Activated T-cell treated with anti-CD3 and anti-CD28 coated beads, Interleukin-2, amount 50 U/mL, for 4 hours (primary cell): ENCODE results near the gene EFCAB6. TPM values are rescaled to one million over a fixed set of nuclear protein-coding genes. Genes with fewer than 3 reads are reported as not detected.

Experiments
- ATAC-seq, 2 donors: fragments of 200-7000 bp; cut with Tn5 transposase; one replicate each; pipeline ENCODE4 v1.10.0; 2021
- DNase-seq: peaks from one replicate; pipeline ENCODE4 v3.0.0-alpha.2; 2020
- H3K27me3 Mint-ChIP-seq: one replicate; pipeline ENCODE4 v1.8.0; 2021; ENCODE audit warnings: low read depth, mixed read lengths
- H3K36me3 Mint-ChIP-seq: one replicate; pipeline ENCODE4 v1.8.0; 2022; ENCODE audit warnings: mixed read lengths; ENCODE audit not compliant: insufficient read depth
- H3K4me1 Mint-ChIP-seq: one replicate; pipeline ENCODE4 v1.8.0; 2021; ENCODE audit warnings: low read depth, mixed read lengths
- H3K4me3 Mint-ChIP-seq: one replicate; pipeline ENCODE4 v1.8.0; 2021; ENCODE audit warnings: mild to moderate bottlenecking, moderate library complexity, mixed read lengths
- H3K9me3 Mint-ChIP-seq: one replicate; pipeline ENCODE4 v1.8.0; 2021; ENCODE audit warnings: mixed read lengths
- total RNA-seq, 3 donors: library from RNA; stranded (reverse); gene quantifications; one replicate each; pipeline ENCODE4 v1.2.1, GENCODE V29; 2021

EFCAB6 gene
- total RNA-seq = under 1 TPM; 0.18 to 0.24 (median 0.18) TPM

GRCh38 chr22:43812149-43812842, at the start of gene EFCAB6:
Gene EFCAB6, minus strand, starts transcription at chr22:43812305. Its CDS starts 29,987 bp downstream, at chr22:43782318.
- ATAC-seq (peak; percentile 88 to 92), DNase-seq (peak; percentile 88)
- Mint-ChIP-seq H3K4me1 (peaks cover 21% of the 10 kb centered on the region), H3K36me3 (peaks cover 5% of the 10 kb centered on the region), H3K4me3 (peak within 1 kb of the TSS; percentile 95), H3K27me3 (no peaks in the 10 kb centered on the region), H3K9me3 (no peaks in the 10 kb centered on the region)

GRCh38 chr22:43861529-43861928, 49.4 kb upstream of the EFCAB6 start:
- peak; percentile 1 for DNase-seq

GRCh38 chr22:43860831-43861230, 48.7 kb upstream of the EFCAB6 start:
- H3K36me3 Mint-ChIP-seq = no peaks in the 10 kb centered on the region
- H3K4me1 Mint-ChIP-seq = no peaks in the 10 kb centered on the region
- peaks cover 73% of the 10 kb centered on the region for H3K27me3 Mint-ChIP-seq
- peaks cover 12% of the 10 kb centered on the region for H3K9me3 Mint-ChIP-seq
- no peak overlapping the region for H3K4me3 Mint-ChIP-seq
- DNase-seq (no peak), ATAC-seq (no peak)

More at GRCh38 chr22:43861529-43861928, 49.4 kb upstream of the EFCAB6 start:
- Mint-ChIP-seq H3K4me3 (no peak overlapping the region), H3K9me3 (peaks cover 8% of the 10 kb centered on the region), H3K36me3 (no peaks in the 10 kb centered on the region), H3K27me3 (peaks cover 76% of the 10 kb centered on the region), H3K4me1 (no peaks in the 10 kb centered on the region)
- ATAC-seq = no peak

GRCh38 chr22:43860126-43860525, 48.0 kb upstream of the EFCAB6 start:
- Mint-ChIP-seq H3K4me3 (no peak overlapping the region), H3K27me3 (peaks cover 71% of the 10 kb centered on the region), H3K36me3 (no peaks in the 10 kb centered on the region), H3K4me1 (no peaks in the 10 kb centered on the region), H3K9me3 (peaks cover 15% of the 10 kb centered on the region)
- DNase-seq (peak; percentile 1), ATAC-seq (no peak)

GRCh38 chr22:43859621-43860020, 47.5 kb upstream of the EFCAB6 start:
- H3K9me3 Mint-ChIP-seq = peaks cover 15% of the 10 kb centered on the region
- H3K27me3 Mint-ChIP-seq = peaks cover 69% of the 10 kb centered on the region
- no peak overlapping the region for H3K4me3 Mint-ChIP-seq
- DNase-seq (no peak), ATAC-seq (no peak)
- H3K36me3 Mint-ChIP-seq = no peaks in the 10 kb centered on the region
- H3K4me1 Mint-ChIP-seq = no peaks in the 10 kb centered on the region

GRCh38 chr22:43859176-43859575, 47.1 kb upstream of the EFCAB6 start:
- Mint-ChIP-seq H3K36me3 (no peaks in the 10 kb centered on the region), H3K4me3 (no peak overlapping the region), H3K9me3 (peaks cover 15% of the 10 kb centered on the region), H3K4me1 (no peaks in the 10 kb centered on the region), H3K27me3 (peaks cover 65% of the 10 kb centered on the region)
- ATAC-seq = no peak
- DNase-seq = peak; percentile 1

GRCh38 chr22:43858156-43858895, 46.2 kb upstream of the EFCAB6 start:
- ATAC-seq (no peak), DNase-seq (no peak)
- Mint-ChIP-seq H3K4me1 (no peaks in the 10 kb centered on the region), H3K36me3 (no peaks in the 10 kb centered on the region), H3K4me3 (no peak overlapping the region), H3K27me3 (peaks cover 63% of the 10 kb centered on the region), H3K9me3 (peaks cover 15% of the 10 kb centered on the region)

- Mint-ChIP-seq H3K9me3 (peaks cover 15% of the 10 kb centered on the region), H3K36me3 (no peaks in the 10 kb centered on the region), H3K27me3 (peaks cover 59% of the 10 kb centered on the region), H3K4me3 (no peak overlapping the region), H3K4me1 (no peaks in the 10 kb centered on the region)
- no peak for ATAC-seq
- no peak for DNase-seq
Observed at GRCh38 chr22:43857367-43857766, 45.3 kb upstream of the EFCAB6 start.

GRCh38 chr22:43855431-43855830, 43.3 kb upstream of the EFCAB6 start:
- ATAC-seq (no peak), DNase-seq (no peak)
- H3K4me3 Mint-ChIP-seq = no peak overlapping the region
- H3K4me1 Mint-ChIP-seq = no peaks in the 10 kb centered on the region
- peaks cover 15% of the 10 kb centered on the region for H3K9me3 Mint-ChIP-seq
- no peaks in the 10 kb centered on the region for H3K36me3 Mint-ChIP-seq
- peaks cover 55% of the 10 kb centered on the region for H3K27me3 Mint-ChIP-seq

GRCh38 chr22:43854786-43855271, 42.7 kb upstream of the EFCAB6 start:
- no peaks in the 10 kb centered on the region for H3K36me3 Mint-ChIP-seq
- peaks cover 15% of the 10 kb centered on the region for H3K9me3 Mint-ChIP-seq
- no peak overlapping the region for H3K4me3 Mint-ChIP-seq
- no peak for DNase-seq
- no peaks in the 10 kb centered on the region for H3K4me1 Mint-ChIP-seq
- H3K27me3 Mint-ChIP-seq = peaks cover 49% of the 10 kb centered on the region
- no peak for ATAC-seq

- Mint-ChIP-seq H3K4me3 (no peak overlapping the region), H3K4me1 (no peaks in the 10 kb centered on the region), H3K36me3 (no peaks in the 10 kb centered on the region), H3K9me3 (peaks cover 15% of the 10 kb centered on the region), H3K27me3 (peaks cover 45% of the 10 kb centered on the region)
- DNase-seq (no peak), ATAC-seq (no peak)
Observed at GRCh38 chr22:43854121-43854785, 42.1 kb upstream of the EFCAB6 start.

- H3K4me1 Mint-ChIP-seq = no peaks in the 10 kb centered on the region
- H3K36me3 Mint-ChIP-seq = no peaks in the 10 kb centered on the region
- no peak overlapping the region for H3K4me3 Mint-ChIP-seq
- H3K9me3 Mint-ChIP-seq = peaks cover 15% of the 10 kb centered on the region
- no peak for DNase-seq
- no peak for ATAC-seq
- peaks cover 42% of the 10 kb centered on the region for H3K27me3 Mint-ChIP-seq
Observed at GRCh38 chr22:43853328-43853931, 41.3 kb upstream of the EFCAB6 start.

- no peaks in the 10 kb centered on the region for H3K4me1 Mint-ChIP-seq
- H3K27me3 Mint-ChIP-seq = peaks cover 43% of the 10 kb centered on the region
- ATAC-seq = no peak
Observed at GRCh38 chr22:43852573-43853327, 40.6 kb upstream of the EFCAB6 start.

GRCh38 chr22:43851979-43852307, 39.8 kb upstream of the EFCAB6 start:
- H3K9me3 Mint-ChIP-seq = peaks cover 11% of the 10 kb centered on the region

More at GRCh38 chr22:43852573-43853327, 40.6 kb upstream of the EFCAB6 start:
- peaks cover 15% of the 10 kb centered on the region for H3K9me3 Mint-ChIP-seq
- H3K4me3 Mint-ChIP-seq = no peak overlapping the region
- DNase-seq = no peak
- H3K36me3 Mint-ChIP-seq = no peaks in the 10 kb centered on the region

More at GRCh38 chr22:43851979-43852307, 39.8 kb upstream of the EFCAB6 start:
- peaks cover 38% of the 10 kb centered on the region for H3K27me3 Mint-ChIP-seq
- ATAC-seq (no peak), DNase-seq (no peak)
- H3K4me1 Mint-ChIP-seq = no peaks in the 10 kb centered on the region
- H3K4me3 Mint-ChIP-seq = no peak overlapping the region
- H3K36me3 Mint-ChIP-seq = no peaks in the 10 kb centered on the region
